Measurements from ENCODE around the gene STARD3. TPM values are rescaled to one million over a fixed set of nuclear protein-coding genes. Genes with fewer than 3 reads are reported as not detected.

The STARD3 gene
- total and polyA plus RNA-seq, 2 of the 13 experiments (the other 11 are each of a cell fraction or from before 2014, with no cell fraction given), result 34.6 to 100 TPM

- TF ChIP-seq ZNF572 (CRISPR knock-in tag; IDR thresholded peaks at IDR 0.05) (0 out of 2 replicates have a peak, but pooled peaks have one; percentile 49), SOX6 (IDR thresholded peaks at IDR 0.05) (no peak), SOX6 (CRISPR knock-in tag; IDR thresholded peaks at IDR 0.05) (peak; percentile 34), HIVEP1 (CRISPR knock-in tag; IDR thresholded peaks at IDR 0.05) (peak; percentile 50; the same call in 1 of the 2 replicates), ZMAT3 (CRISPR knock-in tag; conservative IDR thresholded peaks at IDR 0.05) (peak; percentile 44; the same call in 1 of the 2 replicates), ZNF687 (CRISPR knock-in tag; IDR thresholded peaks at IDR 0.05) (peak; percentile 19; the same call in 1 of the 2 replicates)
Measured at GRCh38 chr17:39701784-39702422, 65.0 kb downstream of the STARD3 start (continued).

Measured in HepG2 (cell line).